Measurements from ENCODE around the gene SEL1L2. TPM values are rescaled to one million over a fixed set of nuclear protein-coding genes. Genes with fewer than 3 reads are reported as not detected.
A peak's percentile ranks its signal among the peaks of the same experiment; 100 is the strongest.

The SEL1L2 gene
- polyA plus RNA-seq, 2 of the 4 experiments (the other 2 are of a cell fraction) = not detected

DNA sequence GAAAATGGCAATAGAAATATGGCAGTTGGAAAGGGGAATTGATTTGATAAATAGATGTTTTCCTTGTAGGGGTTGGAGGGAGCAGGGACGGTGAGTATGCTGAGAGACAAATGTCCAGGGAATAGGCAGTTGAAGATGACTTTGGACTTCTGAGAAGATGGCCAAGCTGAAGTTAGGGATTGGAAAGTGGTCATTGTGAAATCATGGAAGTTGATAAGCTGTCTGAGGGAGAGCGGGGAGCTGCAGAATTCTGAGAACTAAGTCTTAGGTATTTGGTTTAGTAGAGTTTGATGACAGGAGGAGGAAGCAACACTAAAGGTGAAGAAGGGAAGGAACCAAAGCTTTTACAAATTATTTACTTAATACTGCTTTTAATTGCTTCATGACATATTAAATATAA, 190.4 kb downstream of the SEL1L2 start:
- Histone ChIP-seq H3K9me3 (no peaks in the 10 kb centered on the region), H3K4me3 (no peak overlapping the region), H3K4me1 (peaks cover 8% of the 10 kb centered on the region), H3K4me2 (no peak overlapping the region), H3K27ac (peak overlapping the region in 1 of 2 experiments; percentile 31; a peak in 2 of 6 replicates)
- DNase-seq (ENCODE audit: low read depth in 1 of 2, low spot score in 1 of 2) (no peak), ATAC-seq (0 out of 6 replicates have a peak, but pooled peaks of 1 of the 2 experiments have one; percentile 30), FAIRE-seq (no peak)
- no peak for TF ChIP-seq NFE2L2 (conservative IDR thresholded peaks at IDR 0.05; ENCODE audit: low read length)
- TF ChIP-seq MAFK (IDR thresholded peaks at IDR 0.05; ENCODE audit: partially characterized antibody) = no peak
- TF ChIP-seq, protein P1, sequence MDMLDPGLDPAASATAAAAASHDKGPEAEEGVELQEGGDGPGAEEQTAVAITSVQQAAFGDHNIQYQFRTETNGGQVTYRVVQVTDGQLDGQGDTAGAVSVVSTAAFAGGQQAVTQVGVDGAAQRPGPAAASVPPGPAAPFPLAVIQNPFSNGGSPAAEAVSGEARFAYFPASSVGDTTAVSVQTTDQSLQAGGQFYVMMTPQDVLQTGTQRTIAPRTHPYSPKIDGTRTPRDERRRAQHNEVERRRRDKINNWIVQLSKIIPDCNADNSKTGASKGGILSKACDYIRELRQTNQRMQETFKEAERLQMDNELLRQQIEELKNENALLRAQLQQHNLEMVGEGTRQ (IDR thresholded peaks at IDR 0.05) = no peak
- no peak for TF ChIP-seq RARB (CRISPR knock-in tag; IDR thresholded peaks at IDR 0.05)
- TF ChIP-seq, protein P2, sequence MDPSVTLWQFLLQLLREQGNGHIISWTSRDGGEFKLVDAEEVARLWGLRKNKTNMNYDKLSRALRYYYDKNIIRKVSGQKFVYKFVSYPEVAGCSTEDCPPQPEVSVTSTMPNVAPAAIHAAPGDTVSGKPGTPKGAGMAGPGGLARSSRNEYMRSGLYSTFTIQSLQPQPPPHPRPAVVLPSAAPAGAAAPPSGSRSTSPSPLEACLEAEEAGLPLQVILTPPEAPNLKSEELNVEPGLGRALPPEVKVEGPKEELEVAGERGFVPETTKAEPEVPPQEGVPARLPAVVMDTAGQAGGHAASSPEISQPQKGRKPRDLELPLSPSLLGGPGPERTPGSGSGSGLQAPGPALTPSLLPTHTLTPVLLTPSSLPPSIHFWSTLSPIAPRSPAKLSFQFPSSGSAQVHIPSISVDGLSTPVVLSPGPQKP (IDR thresholded peaks at IDR 0.05; ENCODE audit: low read depth, low read length) = no peak
- TF ChIP-seq FOSB (CRISPR knock-in tag; IDR thresholded peaks at IDR 0.05) = no peak
- no peak for TF ChIP-seq GATA3 (IDR thresholded peaks at IDR 0.05; ENCODE audit: borderline replicate concordance)
- TF ChIP-seq FOXS1 (CRISPR knock-in tag; IDR thresholded peaks at IDR 0.05) = no peak
- no peak for TF ChIP-seq JUN (IDR thresholded peaks at IDR 0.05)
- CTCF ChIA-PET = interaction anchor here (0.8 to 2.0 kb wide), 3 partner anchors 9 to 16 kb away, joined by 3 to 8 read pairs (median 3); no protein-coding TSS in a partner anchor
- POLR2A ChIA-PET = interaction anchor here (0.6 to 1.6 kb wide), 2 partner anchors 8 to 15 kb away, joined by 3 to 7 read pairs; partner anchors contain the start of genes ESF1 and NDUFAF5
- WGBS (ENCODE audit: missing lambda C conversion rate) = 98% methylated on average over 2 of the region's 2 CpGs

Small RNA genes lying within 50 kb of the gene (small RNA-seq; reads per million reads assigned to genes)
- 0 reads per million in 6 experiments for gene RNU6-278P
- gene RPS3P1 = 0 to 0.52 (median 0) reads per million in 6 experiments

Other genes starting within 250 kb of the SEL1L2 start
- gene ESF1, start 205.7 kb downstream of the SEL1L2 start, polyA plus RNA-seq (2011; rRNA removed) = 12.2 and 30.5 TPM in 2 replicates
- gene ESF1, start 205.7 kb downstream of the SEL1L2 start, polyA plus RNA-seq (2017; fragmentation: RNase III; extraction: RNeasy Plus Mini Kit Qiagen cat#74134 plus additional on column Dnase treatment) = 30.6 to 34.8 TPM (median 32.3 TPM) in 3 replicates
- 36.6 and 53.5 TPM in 2 replicates for gene NDUFAF5, start 205.6 kb downstream of the SEL1L2 start, polyA plus RNA-seq (2011; rRNA removed)
- gene NDUFAF5, start 205.6 kb downstream of the SEL1L2 start, polyA plus RNA-seq (2017; fragmentation: RNase III; extraction: RNeasy Plus Mini Kit Qiagen cat#74134 plus additional on column Dnase treatment) = 25.4 to 29.2 TPM (median 27.0 TPM) in 3 replicates
- gene MACROD2, start 4.9 kb upstream of the SEL1L2 start, polyA plus RNA-seq (2011; rRNA removed) = 0.65 and 0.96 TPM in 2 replicates
- 0.71 to 1.3 TPM (median 1.2 TPM) in 3 replicates for gene MACROD2, start 4.9 kb upstream of the SEL1L2 start, polyA plus RNA-seq (2017; fragmentation: RNase III; extraction: RNeasy Plus Mini Kit Qiagen cat#74134 plus additional on column Dnase treatment)